HG03196 (cell line): Measurements from ENCODE around the gene THSD7A.

Experiments used
- ATAC-seq: cut with Tn5 transposase; IDR thresholded peaks from one replicate; pipeline ENCODE4 v1.9.1; 2021; ENCODE audit not compliant: unreplicated experiment

Gene THSD7A, protein sequence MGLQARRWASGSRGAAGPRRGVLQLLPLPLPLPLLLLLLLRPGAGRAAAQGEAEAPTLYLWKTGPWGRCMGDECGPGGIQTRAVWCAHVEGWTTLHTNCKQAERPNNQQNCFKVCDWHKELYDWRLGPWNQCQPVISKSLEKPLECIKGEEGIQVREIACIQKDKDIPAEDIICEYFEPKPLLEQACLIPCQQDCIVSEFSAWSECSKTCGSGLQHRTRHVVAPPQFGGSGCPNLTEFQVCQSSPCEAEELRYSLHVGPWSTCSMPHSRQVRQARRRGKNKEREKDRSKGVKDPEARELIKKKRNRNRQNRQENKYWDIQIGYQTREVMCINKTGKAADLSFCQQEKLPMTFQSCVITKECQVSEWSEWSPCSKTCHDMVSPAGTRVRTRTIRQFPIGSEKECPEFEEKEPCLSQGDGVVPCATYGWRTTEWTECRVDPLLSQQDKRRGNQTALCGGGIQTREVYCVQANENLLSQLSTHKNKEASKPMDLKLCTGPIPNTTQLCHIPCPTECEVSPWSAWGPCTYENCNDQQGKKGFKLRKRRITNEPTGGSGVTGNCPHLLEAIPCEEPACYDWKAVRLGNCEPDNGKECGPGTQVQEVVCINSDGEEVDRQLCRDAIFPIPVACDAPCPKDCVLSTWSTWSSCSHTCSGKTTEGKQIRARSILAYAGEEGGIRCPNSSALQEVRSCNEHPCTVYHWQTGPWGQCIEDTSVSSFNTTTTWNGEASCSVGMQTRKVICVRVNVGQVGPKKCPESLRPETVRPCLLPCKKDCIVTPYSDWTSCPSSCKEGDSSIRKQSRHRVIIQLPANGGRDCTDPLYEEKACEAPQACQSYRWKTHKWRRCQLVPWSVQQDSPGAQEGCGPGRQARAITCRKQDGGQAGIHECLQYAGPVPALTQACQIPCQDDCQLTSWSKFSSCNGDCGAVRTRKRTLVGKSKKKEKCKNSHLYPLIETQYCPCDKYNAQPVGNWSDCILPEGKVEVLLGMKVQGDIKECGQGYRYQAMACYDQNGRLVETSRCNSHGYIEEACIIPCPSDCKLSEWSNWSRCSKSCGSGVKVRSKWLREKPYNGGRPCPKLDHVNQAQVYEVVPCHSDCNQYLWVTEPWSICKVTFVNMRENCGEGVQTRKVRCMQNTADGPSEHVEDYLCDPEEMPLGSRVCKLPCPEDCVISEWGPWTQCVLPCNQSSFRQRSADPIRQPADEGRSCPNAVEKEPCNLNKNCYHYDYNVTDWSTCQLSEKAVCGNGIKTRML (N-terminal part only)

DNA sequence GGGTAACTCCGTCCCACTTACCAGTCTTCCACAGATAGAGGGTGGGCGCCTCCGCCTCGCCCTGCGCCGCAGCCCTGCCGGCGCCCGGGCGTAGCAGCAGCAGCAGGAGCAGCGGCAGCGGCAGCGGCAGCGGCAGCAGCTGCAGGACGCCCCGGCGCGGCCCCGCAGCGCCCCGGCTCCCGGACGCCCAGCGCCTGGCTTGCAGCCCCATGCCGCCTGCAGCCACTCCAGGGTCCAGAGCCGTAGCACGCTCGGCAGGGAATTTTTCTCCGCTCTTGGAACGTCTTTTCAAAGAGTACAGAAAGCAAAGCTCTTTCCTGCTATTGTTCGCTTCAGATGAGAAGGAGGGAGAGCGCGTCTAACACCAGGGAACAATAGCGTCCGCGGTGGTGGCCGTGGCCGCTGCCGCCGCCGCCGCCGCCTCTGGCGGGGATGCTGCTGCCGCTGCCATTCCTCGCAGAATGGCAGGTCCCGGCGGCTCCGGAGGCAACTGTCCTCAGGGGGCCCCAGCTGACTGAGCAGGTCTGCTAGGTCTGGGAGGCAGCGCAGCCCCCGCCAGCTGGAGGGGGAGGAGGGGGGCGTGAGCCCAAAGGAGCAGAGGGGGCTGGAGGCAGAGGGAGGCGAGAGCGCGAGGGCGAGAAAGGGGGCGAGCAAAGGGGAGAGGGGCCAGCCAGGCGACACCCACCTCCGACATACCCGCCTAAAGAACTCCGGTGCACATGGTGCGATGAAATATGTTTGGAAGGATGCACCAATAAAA lies at the start of gene THSD7A:
Gene THSD7A, minus strand, starts transcription at position 463 of the 760 bp plus-strand sequence. Its CDS starts 252 bp downstream, at position 211.
- ATAC-seq: no peak

DNA sequence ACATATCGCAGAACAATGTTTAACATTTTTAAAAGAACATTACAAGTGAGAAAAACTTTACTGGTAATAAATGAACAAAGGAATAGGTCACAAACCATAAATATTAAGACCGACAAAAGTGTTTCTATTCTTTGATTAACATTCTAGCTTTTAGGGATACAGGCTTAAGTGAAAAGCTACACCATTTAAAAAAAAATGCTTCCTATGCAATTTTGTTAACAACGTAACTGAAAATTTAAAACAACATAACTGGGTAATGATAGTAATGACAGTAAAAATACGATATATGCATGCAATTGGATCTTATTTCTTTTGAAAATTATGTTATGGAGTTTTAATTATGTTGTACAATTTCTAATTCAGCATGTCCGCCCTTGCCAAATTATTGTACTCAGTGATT lies 49.7 kb upstream of the THSD7A start:
- no peak for ATAC-seq

DNA sequence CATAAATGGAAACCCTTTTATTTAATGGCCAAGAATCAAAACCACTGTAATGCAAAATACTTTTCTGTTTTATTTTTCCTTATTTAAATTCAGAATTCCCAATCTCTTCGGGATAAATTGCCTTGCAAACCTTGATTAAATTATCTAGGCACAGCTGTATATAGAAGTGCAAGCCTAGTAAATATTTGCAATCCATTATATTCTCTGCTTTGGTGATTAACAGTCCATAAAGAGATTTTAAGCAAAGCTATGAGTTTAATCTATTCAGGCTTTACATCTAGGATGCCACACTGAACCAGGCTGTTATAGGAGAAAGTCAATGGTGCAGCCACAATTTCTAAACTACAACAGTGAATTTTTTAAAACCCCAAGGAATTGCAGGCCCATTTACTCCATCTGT lies 43.6 kb upstream of the THSD7A start:
- ATAC-seq: no peak

DNA sequence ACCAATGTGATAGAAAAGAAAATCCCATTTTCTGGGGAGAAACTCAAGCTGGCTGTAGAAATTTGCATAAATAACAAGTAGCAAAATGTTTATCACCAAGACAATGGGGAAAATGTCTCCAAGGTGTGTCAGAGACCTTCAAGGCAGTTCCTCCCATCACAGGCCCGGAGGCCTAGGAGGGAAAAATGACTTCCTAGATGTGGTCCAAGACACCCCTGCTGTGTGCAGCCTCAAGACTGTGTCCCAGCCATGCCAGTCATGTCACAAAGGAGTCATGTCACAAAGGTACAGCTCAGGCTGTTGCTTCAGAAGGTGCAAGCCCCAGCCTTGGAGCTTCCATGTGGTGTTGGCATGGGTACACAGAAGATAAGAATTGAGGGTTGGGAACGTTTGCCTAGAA lies 33.7 kb upstream of the THSD7A start:
- ATAC-seq: no peak

DNA sequence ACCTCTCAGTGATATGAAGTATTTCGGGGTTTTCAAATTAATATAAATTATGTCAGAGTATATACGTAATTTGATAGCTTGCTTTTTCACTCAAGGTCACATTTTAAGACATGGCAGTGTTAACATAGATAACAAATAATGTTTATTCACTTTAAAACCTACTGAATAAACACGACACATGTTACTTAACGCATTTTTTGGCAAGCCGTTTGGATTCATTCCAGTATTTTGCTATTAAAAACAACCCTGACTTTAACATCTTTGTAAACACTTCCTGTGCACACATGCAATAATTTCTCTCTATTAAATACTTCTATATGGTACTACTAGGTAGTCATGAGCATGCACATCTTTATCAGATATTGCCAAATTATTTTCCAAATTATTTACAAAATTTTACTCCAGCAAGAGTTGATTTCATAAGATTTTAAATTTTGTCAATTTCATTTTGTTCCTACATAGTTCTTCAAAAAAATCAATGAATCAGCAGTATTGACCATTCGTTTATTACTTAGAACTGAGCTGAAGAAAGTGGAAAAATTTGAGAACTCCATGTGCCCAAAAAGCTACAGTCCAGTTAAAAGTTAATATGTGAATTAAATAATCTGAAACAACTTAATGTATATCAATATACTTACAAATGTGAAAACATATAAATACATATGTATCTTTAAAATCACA lies 26.8 kb upstream of the THSD7A start:
- no peak for ATAC-seq

DNA sequence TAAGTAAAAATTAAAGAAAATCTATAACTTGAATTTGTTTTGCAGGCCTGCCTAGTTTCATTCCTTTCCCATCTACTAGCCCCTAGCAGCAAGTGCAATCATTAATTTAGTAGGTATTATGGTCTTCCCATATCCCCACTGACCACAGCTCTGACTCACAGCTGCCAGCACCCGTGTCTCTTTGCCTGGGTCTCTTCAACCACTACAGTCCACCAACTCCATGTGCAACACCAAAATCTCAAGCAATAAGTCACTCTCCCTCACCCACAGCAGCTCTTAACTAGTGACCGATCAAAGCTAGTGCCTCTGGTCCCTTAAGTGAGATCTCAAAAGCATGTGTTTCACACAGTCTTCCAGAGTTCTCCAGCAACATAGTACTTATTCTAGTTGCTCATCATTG lies 26.0 kb upstream of the THSD7A start:
- ATAC-seq: no peak

DNA sequence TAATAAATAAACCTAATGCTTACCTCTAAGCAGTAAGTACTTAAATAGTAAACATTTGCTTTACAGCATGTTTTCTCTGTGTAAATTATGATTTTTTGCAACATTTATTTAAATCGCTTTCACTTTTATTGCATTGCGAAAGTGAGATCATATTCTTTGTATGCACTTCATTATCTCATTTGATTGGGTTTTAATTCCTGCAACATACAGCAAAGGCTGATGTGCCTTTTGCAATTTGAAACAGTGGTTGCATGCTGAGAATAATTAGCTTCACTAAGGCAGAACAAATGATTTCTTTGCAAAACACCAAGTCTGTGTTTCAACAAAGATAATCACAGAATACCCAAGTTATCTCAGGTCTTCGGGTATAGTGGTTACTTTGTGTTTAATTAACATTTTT lies 16.3 kb upstream of the THSD7A start:
- ATAC-seq: no peak

DNA sequence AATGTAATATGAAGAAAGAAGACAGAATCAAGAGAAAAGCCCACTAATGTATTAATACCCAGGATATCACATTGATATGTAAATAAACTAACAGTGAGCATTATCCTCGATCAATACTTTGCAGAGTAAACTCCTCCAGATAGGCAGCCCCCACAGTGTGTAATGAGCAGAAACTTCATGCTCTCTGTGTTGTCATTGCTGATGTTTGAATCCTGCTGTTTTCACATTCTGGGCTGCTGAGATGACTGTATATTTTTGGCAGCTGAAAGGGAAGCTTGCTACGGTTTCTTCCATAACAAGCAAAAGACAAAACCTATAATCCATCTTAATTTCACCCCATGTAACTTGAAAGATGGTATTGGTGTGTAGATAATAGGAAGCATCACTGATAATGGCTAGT lies 15.3 kb upstream of the THSD7A start:
- no peak for ATAC-seq

DNA sequence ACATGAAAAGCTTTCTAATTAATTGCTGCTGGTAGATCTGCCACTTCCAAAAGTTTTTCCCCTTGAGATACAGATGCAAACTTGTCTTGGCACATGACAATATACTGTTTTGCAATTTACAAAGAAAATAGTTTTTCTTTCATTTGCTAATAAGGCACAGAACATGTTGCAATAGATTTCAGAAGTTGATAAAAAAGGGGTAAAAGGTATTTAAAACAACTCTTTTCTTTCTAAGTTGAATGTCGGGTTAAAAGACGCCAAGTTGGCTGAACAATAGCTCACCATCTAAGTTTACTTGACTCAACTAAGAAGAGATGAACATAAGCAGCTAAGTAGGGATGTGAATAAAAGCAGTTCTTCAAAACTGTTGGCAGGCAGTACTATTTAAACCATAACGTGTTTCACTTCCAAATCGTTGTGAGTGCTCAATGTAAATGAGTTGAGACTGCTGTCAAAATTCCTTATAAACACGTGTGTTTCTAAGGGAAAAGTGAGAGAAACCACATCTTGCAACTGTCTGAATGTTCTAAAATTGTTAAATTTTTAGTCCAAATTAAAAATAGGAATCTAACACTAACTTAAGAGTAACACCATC lies 14.5 kb upstream of the THSD7A start:
- ATAC-seq: no peak

DNA sequence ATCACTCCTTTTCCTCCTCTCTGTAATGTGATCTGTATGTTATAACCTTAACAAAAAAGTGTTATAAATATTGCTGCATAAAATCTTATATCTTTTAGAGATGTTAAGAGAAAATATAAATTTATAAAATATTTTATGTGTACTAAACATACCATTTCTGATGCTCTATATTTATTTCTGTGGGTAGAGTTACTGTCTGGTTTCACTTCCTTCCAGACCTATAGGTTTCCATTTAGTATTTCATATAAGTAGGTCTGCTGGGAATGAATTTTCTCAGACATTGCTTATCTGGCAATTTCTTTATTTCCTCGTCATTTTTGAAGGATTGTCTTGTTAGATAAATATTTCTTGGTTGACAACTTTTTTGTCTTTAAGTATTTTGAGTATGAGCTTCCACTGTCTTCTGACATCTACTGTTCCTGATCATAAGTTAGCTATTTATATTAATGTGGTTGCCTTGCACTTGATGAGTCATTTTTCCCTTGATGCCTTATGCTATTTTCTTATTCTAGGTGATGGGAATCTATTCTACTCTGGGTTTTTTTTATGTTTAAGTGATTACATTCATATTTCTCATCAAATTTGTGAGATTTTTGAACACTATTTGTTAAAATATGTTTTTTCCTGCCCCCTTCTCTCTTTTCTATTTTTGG lies 11.2 kb upstream of the THSD7A start:
- no peak for ATAC-seq

DNA sequence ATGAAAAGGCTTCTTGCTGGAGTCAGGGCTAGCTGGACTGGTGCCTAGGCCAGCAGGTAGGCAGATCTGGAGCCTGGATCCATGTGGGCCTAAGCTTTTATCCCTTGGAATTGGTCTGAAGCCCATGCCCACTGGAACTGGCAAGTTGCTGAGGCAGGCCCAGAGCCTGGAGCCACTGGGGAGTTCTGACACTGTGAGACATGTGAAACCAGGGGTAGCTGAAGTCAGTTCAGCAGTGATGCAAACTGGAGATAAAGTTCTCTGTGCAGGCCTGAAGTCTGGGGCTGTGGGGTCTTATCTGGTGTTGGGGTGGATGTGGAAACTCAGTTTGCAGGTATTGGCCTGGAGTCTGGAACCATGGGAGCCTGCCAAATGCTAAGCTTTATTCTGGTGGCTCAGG lies 9.7 kb upstream of the THSD7A start:
- no peak for ATAC-seq

DNA sequence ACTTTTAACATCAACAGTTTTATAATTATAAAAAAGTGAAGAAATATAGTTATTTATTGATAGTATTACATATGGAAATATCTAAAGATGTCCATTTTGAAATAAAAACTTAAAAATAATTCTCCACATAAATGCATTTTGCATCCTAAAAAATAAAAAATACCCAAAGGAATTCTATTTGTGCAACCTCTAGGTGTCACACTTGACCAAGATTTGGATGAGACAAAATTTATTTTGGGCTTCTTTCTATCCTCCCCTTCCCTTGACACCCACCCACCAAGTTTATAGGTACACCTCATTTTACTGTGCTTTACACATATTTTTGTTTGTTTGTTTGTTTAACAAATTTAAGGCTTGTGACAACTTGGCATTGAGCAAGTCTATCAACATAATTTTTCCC lies 3.3 kb upstream of the THSD7A start:
- no peak for ATAC-seq

DNA sequence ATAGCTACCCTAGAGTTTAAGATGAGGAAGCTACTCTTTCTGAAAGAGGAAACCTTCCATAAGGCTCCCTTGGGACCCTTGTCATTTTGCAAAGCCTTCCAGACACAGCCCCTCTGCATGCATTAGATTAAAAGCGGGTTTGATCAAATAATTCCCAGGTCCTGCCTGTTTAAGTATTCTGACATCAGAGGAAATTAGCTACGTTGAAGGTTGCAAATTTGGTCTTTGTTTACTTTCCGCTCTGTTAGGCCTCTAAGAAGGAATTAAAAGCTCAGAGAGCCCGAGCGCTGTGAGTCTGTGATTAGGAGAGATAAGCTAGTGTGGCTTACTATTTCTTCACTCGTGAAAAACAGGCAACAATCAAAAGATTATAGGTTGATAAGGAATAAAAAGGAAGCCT lies 1.4 kb upstream of the THSD7A start:
- ATAC-seq: no peak

DNA sequence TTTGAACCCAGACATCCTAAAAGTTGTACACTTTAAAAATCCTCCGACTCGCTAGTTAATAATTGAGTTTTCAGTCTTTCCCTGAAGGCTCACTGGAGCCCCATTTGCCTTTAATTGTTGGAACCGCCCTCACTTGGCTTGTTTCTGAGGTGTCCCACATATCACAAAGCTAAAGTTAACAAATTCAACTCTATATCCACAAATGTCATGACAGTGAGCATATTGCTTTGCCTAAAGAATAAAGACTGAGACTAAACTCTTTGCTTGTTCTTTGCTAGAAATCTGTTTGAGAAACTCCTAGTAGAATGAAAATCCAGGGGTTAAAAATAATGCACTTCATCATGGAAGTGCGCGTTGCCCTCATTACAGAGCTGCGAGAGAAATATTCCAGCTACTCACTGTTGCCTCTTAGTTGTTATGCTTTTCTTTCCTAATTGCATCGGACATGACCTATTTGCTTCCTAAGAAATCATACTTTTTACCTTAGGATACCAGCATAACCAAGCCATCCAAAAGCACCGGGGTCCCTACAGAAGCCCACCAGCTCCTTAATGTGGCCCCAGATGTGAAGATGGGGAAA lies 752 bp downstream of the THSD7A start:
- ATAC-seq: no peak

DNA sequence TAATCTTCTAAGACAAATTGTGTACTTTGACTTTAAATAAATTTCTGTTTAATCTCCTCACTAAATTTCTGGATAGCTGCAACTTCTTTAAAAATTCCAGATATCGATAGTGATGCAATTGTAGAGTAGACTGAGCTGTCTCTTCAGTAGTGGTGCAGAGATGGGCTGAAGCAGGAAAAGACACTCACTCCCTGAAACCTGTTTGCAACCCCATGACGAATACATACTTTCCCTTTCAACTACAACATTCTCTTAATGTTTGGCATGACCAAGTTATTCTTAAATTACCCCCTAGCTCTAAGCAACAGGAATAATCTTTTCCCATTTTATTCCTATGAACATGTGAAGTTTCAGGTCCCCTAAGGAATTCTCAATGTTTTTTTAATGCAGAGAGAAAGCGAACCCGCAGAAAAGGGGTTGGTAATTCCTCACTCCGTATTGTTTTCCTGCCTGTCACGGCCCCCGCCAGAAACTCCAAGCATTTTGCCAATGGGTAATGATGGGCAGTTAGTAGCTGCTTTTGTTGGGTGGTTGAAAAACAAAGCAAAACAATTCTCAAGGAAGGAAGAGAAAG lies 1.3 kb downstream of the THSD7A start:
- ATAC-seq: no peak

DNA sequence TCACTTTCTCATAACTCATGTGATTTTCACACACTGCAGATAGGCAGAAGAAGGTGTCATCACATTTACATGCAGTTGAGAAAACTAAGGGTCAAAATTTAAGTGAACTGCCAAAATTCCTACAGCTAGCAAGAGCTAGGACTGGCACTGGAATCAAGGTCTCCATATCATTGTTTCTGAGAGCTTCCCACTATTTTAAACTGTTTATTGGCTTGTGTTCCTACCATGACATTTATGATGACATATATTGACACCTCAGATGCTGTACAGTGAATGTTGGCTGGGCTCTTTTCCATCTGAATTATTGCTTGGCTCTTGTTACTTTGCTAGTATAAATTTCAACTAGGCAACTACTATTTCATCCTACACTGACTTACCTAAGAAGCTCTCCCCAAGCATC lies 2.0 kb downstream of the THSD7A start:
- ATAC-seq: no peak

DNA sequence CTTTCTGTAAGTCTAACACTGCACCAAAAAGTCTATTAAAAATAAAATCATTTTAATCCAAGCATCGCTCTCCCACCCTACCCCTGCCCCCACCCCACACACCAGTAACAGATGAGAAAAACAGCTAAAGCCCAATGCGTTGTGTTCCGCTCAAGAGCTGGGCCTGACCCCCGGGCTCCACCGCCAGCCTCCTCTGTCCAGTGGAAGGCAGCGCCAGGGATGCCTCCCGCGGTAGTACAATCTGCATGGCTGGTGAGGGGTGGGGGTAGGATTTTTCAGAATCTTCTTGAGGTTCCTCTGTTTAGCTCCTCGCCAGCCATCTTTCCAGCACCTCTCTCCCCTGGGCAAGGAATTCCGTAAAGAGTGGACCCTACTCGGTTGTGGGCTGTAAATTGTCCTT lies 12.1 kb downstream of the THSD7A start:
- no peak for ATAC-seq

DNA sequence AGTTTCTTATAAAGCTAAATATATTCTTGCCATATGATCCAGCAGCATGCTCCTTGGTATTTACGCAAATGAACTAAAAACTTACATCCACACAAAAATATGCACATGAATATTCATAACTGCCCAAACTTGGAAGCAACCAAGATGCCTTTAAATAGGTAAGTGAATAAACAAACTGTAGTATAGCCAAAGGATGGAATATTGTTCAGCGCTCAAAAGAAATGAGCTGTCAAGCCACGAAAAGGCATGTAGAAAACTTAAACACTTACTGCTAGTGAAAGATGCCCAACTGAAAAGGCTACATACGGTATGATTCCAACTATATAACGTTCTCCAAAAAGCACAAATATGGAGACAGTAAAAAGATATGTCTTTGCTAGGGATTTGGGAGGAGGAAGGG lies 12.7 kb downstream of the THSD7A start:
- no peak for ATAC-seq

DNA sequence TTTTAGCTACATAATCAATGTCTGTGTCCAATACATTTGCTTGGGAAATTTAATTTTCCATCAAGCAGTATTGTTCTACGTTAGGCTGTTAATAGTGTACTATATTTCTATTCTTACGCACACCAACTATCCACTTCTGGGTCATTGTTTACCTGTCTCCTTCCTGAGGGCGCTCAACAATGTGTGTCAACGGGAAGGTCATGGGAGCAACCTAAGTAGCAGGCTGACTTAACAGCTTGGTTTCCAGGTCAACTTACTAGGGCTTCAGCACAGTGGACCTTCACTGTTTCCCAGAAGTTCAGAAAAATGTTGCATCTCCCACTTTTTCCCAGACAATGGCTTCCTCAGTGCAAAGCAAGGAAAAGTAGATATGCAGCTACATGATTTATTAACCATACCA lies 13.7 kb downstream of the THSD7A start:
- no peak for ATAC-seq
